ENCODE data around the gene FOXN3.

- TF ChIP-seq POLR2A (IDR thresholded peaks at IDR 0.05) = no peak
- TF ChIP-seq, protein P1, sequence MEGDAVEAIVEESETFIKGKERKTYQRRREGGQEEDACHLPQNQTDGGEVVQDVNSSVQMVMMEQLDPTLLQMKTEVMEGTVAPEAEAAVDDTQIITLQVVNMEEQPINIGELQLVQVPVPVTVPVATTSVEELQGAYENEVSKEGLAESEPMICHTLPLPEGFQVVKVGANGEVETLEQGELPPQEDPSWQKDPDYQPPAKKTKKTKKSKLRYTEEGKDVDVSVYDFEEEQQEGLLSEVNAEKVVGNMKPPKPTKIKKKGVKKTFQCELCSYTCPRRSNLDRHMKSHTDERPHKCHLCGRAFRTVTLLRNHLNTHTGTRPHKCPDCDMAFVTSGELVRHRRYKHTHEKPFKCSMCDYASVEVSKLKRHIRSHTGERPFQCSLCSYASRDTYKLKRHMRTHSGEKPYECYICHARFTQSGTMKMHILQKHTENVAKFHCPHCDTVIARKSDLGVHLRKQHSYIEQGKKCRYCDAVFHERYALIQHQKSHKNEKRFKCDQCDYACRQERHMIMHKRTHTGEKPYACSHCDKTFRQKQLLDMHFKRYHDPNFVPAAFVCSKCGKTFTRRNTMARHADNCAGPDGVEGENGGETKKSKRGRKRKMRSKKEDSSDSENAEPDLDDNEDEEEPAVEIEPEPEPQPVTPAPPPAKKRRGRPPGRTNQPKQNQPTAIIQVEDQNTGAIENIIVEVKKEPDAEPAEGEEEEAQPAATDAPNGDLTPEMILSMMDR (IDR thresholded peaks at IDR 0.05) = no peak
Measured at GRCh38 chr14:89267163-89267562, 149.9 kb downstream of the FOXN3 start.
